GM23338 (cell line): Measurements from ENCODE around the gene GPR146. TPM values are rescaled to one million over a fixed set of nuclear protein-coding genes. Genes with fewer than 3 reads are reported as not detected.

ENCODE experiments used
- ATAC-seq: fragments of 200-7000 bp; cut with Tn5 transposase; 3 replicates; pipeline ENCODE4 v1.9.1; 2020
- DNase-seq: peaks from one replicate; pipeline ENCODE4 v3.0.0-alpha.2; 2015; ENCODE audit warnings: low spot score
- H2AFZ ChIP-seq: fragments of 200-600 bp; sonication (generic); 2 replicates; pipeline ENCODE4 v1.8.0; 2016; ENCODE audit warnings: antibody characterized with exemption, mild to moderate bottlenecking, moderate library complexity
- H3F3A ChIP-seq: fragments of 200-600 bp; sonication (generic); replicated peaks from 2 replicates; pipeline ENCODE4 v1.8.0; 2017; ENCODE audit warnings: antibody characterized with exemption, mixed run types, low read depth
- H3K27ac ChIP-seq: fragments of 200-600 bp; sonication (generic); 2 replicates; pipeline ENCODE4 v1.6.1; 2016; ENCODE audit warnings: low read depth
- H3K27me3 ChIP-seq: fragments of 200-600 bp; sonication (generic); 2 replicates; pipeline ENCODE4 v1.8.0; 2016; ENCODE audit warnings: mild to moderate bottlenecking, mixed run types, moderate library complexity; ENCODE audit not compliant: insufficient read depth
- H3K36me3 ChIP-seq: fragments of 200-600 bp; sonication (generic); 2 replicates; pipeline ENCODE4 v1.8.0; 2016; ENCODE audit warnings: mild to moderate bottlenecking; ENCODE audit not compliant: insufficient read depth
- H3K4me1 ChIP-seq: fragments of 200-600 bp; sonication (generic); 2 replicates; pipeline ENCODE4 v1.8.0; 2016; ENCODE audit warnings: mild to moderate bottlenecking, moderate library complexity; ENCODE audit not compliant: insufficient read depth
- H3K4me2 ChIP-seq: fragments of 200-600 bp; sonication (generic); 2 replicates; pipeline ENCODE4 v1.7.1; 2017; ENCODE audit warnings: mixed run types
- H3K4me3 ChIP-seq: fragments of 200-600 bp; sonication (generic); 2 replicates; pipeline ENCODE4 v1.6.1; 2016; ENCODE audit warnings: mixed run types
- H3K79me2 ChIP-seq: fragments of 200-600 bp; sonication (generic); replicated peaks from 2 replicates; pipeline ENCODE4 v1.8.0; 2017; ENCODE audit warnings: mild to moderate bottlenecking; ENCODE audit not compliant: insufficient read depth
- H3K9me2 ChIP-seq: fragments of 200-600 bp; sonication (generic); 2 replicates; pipeline ENCODE4 v1.8.0; 2017; ENCODE audit not compliant: insufficient read depth
- H4K20me1 ChIP-seq: fragments of 200-600 bp; sonication (generic); replicated peaks from 2 replicates; pipeline ENCODE4 v1.8.0; 2017; ENCODE audit warnings: mild to moderate bottlenecking; ENCODE audit not compliant: insufficient read depth
- H3K27ac Mint-ChIP-seq: 2 replicates; pipeline ENCODE4 v1.8.0; 2020; ENCODE audit warnings: inconsistent platforms, mild to moderate bottlenecking, moderate library complexity, mixed read lengths
- H3K27me3 Mint-ChIP-seq: 3 replicates; pipeline ENCODE4 v1.8.0; 2022; ENCODE audit warnings: low read depth, mild to moderate bottlenecking, moderate library complexity, mixed read lengths, inconsistent platforms; ENCODE audit not compliant: insufficient read depth, poor library complexity
- H3K36me3 Mint-ChIP-seq: 3 replicates; pipeline ENCODE4 v1.8.0; 2021; ENCODE audit warnings: low read depth, mild to moderate bottlenecking, inconsistent platforms, moderate library complexity, mixed read lengths
- H3K4me1 Mint-ChIP-seq: 3 replicates; pipeline ENCODE4 v1.8.0; 2020; ENCODE audit warnings: mild to moderate bottlenecking, inconsistent platforms, mixed read lengths
- H3K4me3 Mint-ChIP-seq: 3 replicates; pipeline ENCODE4 v1.8.0; 2021; ENCODE audit warnings: moderate library complexity, mild to moderate bottlenecking, inconsistent platforms, mixed read lengths
- H3K9me3 Mint-ChIP-seq: 3 replicates; pipeline ENCODE4 v1.8.0; 2020; ENCODE audit warnings: moderate library complexity, mild to moderate bottlenecking, inconsistent platforms, mixed read lengths
- EZH2 ChIP-seq: fragments of 200-600 bp; sonication (generic); IDR thresholded peaks from one replicate; pipeline ENCODE4 v1.8.0; 2017; ENCODE audit warnings: antibody characterized with exemption, mild to moderate bottlenecking, low read depth; ENCODE audit not compliant: unreplicated experiment
- ZNF331 ChIP-seq: fragments of 250-450 bp; sonication (Bioruptor Pico); IDR thresholded peaks from 2 replicates; pipeline ENCODE4 v1.5.0; 2020; ENCODE audit warnings: low read depth, mild to moderate bottlenecking, moderate library complexity
- ZNF462 ChIP-seq: fragments of 250-450 bp; sonication (Bioruptor Pico); IDR thresholded peaks from 2 replicates; pipeline ENCODE4 v1.5.0; 2020; ENCODE audit warnings: mild to moderate bottlenecking, moderate library complexity
- polyA plus RNA-seq: library from polyadenylated mRNA; unstranded; fragments of >200 nt; fragmentation: Nextera tagmentation; extraction: Ambion mirVana; gene quantifications from 2 replicates; pipeline ENCODE4 v1.2.1, GENCODE V29; 2016
- total RNA-seq: library from RNA; depleted of rRNA; stranded (reverse); fragments of >200 nt; shearing (Covaris generic); gene quantifications from 2 replicates; pipeline ENCODE4 v1.2.3, GENCODE V29; 2014
- TF ChIP-seq, protein P1 (sequence below): IDR thresholded peaks from one replicate; pipeline ENCODE4 v1.6.1; 2018; ENCODE audit warnings: antibody characterized with exemption; ENCODE audit not compliant: unreplicated experiment

The GPR146 gene
- total and polyA plus RNA-seq, 2 experiments from 2014 or later = 0.28 to 0.37 TPM

- TF ChIP-seq ZNF331 (CRISPR knock-in tag) = no peak
- TF ChIP-seq, protein P1, sequence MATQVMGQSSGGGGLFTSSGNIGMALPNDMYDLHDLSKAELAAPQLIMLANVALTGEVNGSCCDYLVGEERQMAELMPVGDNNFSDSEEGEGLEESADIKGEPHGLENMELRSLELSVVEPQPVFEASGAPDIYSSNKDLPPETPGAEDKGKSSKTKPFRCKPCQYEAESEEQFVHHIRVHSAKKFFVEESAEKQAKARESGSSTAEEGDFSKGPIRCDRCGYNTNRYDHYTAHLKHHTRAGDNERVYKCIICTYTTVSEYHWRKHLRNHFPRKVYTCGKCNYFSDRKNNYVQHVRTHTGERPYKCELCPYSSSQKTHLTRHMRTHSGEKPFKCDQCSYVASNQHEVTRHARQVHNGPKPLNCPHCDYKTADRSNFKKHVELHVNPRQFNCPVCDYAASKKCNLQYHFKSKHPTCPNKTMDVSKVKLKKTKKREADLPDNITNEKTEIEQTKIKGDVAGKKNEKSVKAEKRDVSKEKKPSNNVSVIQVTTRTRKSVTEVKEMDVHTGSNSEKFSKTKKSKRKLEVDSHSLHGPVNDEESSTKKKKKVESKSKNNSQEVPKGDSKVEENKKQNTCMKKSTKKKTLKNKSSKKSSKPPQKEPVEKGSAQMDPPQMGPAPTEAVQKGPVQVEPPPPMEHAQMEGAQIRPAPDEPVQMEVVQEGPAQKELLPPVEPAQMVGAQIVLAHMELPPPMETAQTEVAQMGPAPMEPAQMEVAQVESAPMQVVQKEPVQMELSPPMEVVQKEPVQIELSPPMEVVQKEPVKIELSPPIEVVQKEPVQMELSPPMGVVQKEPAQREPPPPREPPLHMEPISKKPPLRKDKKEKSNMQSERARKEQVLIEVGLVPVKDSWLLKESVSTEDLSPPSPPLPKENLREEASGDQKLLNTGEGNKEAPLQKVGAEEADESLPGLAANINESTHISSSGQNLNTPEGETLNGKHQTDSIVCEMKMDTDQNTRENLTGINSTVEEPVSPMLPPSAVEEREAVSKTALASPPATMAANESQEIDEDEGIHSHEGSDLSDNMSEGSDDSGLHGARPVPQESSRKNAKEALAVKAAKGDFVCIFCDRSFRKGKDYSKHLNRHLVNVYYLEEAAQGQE = no peak
- no peak for TF ChIP-seq ZNF462 (CRISPR knock-in tag)
- no peak for TF ChIP-seq EZH2
- H3K9me2 ChIP-seq = no peaks in the 10 kb centered on the region
- 0 out of 2 replicates have a peak, but pooled peaks cover 3% of the 10 kb centered on the region for H3F3A ChIP-seq
- ATAC-seq (peak; percentile 9; the same call in 2 of the 3 replicates), DNase-seq (no peak)
- no peaks in the 10 kb centered on the region for H3K27me3 ChIP-seq
- H3K4me1 Mint-ChIP-seq = no peaks in the 10 kb centered on the region
- H3K36me3 ChIP-seq = no peaks in the 10 kb centered on the region
- no peaks in the 10 kb centered on the region for H3K4me1 ChIP-seq
- H3K27me3 Mint-ChIP-seq = peaks cover 17% of the 10 kb centered on the region
- H3K4me3 Mint-ChIP-seq = no peak overlapping the region
- 0 out of 2 replicates have a peak, but pooled peaks cover 9% of the 10 kb centered on the region for H3K79me2 ChIP-seq
- H3K27ac Mint-ChIP-seq = no peak overlapping the region
- H3K36me3 Mint-ChIP-seq = peaks cover 9% of the 10 kb centered on the region; the same call in 2 of the 3 replicates
- no peak overlapping the region for H3K4me2 ChIP-seq
- no peak overlapping the region for H2AFZ ChIP-seq
- peaks cover 11% of the 10 kb centered on the region; the same call in 1 of the 2 replicates for H4K20me1 ChIP-seq
- H3K27ac ChIP-seq = no peak overlapping the region
- no peak overlapping the region for H3K4me3 ChIP-seq
- no peaks in the 10 kb centered on the region for H3K9me3 Mint-ChIP-seq
Observed at GRCh38 chr7:1012004-1012715, 32.2 kb upstream of the GPR146 start.
